CD14-positive monocyte (primary cell): ENCODE results near the gene ANKRD39. TPM values are rescaled to one million over a fixed set of nuclear protein-coding genes. Genes with fewer than 3 reads are reported as not detected.

Experiments used
- DNase-seq, 3 donors: peaks; one replicate each; pipeline ENCODE4 v3.0.0-alpha.2; 2011 to 2022
- H2AFZ ChIP-seq: 2 replicates; pipeline ENCODE4 v1.6.0; 2012; ENCODE audit warnings: mild to moderate bottlenecking, low read depth, low read length, inconsistent platforms; ENCODE audit not compliant: insufficient read depth, poor library complexity, severe bottlenecking
- H3K27ac ChIP-seq, 2 donors: 1 replicate in 1 of 2; 2 replicates in 1 of 2; pipeline ENCODE4 v1.5.1; 2012 to 2013; ENCODE audit warnings: low read length in 2 of 2, control low read depth in 1 of 2, inconsistent platforms in 1 of 2, low read depth in 1 of 2, mild to moderate bottlenecking in 1 of 2
- H3K27me3 ChIP-seq, 2 donors: one replicate each; pipeline versions ENCODE4 v1.6.0 to v1.6.1; 2011 to 2013; ENCODE audit warnings: low read length in 2 of 2; ENCODE audit not compliant: control insufficient read depth in 2 of 2, insufficient read depth in 2 of 2
- H3K36me3 ChIP-seq, 2 donors: replicated peaks in 1 of 2; 1 replicate in 1 of 2; 2 replicates in 1 of 2; pipeline versions ENCODE4 v1.5.1 to v1.6.1; 2012 to 2013; ENCODE audit warnings: low read length in 2 of 2, control low read depth in 1 of 2, inconsistent platforms in 1 of 2, mild to moderate bottlenecking in 1 of 2; ENCODE audit not compliant: insufficient read depth in 2 of 2, control insufficient read depth in 1 of 2
- H3K4me1 ChIP-seq, 2 donors: 1 replicate in 1 of 2; 2 replicates in 1 of 2; pipeline versions ENCODE4 v1.5.1 to v1.6.1; 2012 to 2013; ENCODE audit warnings: low read length in 2 of 2, control low read depth in 1 of 2, inconsistent platforms in 1 of 2, mild to moderate bottlenecking in 1 of 2, moderate library complexity in 1 of 2; ENCODE audit not compliant: insufficient read depth in 2 of 2, control insufficient read depth in 1 of 2
- H3K4me2 ChIP-seq: replicated peaks from 2 replicates; pipeline ENCODE3; 2012; ENCODE audit warnings: low read length, moderate library complexity, mild to moderate bottlenecking; ENCODE audit not compliant: poor library complexity, severe bottlenecking; ENCODE audit errors: extremely low read depth
- H3K4me3 ChIP-seq, 3 experiments: fragments of 200-600 bp in 1 of 3; sonication (generic) in 1 of 3; replicated peaks in 1 of 3; 1 replicate in 2 of 3; 2 replicates in 1 of 3; pipeline ENCODE4 v1.5.1; 2011 to 2013; ENCODE audit warnings: low read length in 3 of 3, mild to moderate bottlenecking in 3 of 3, control low read depth in 2 of 3, low read depth in 2 of 3, inconsistent platforms in 1 of 3, moderate library complexity in 1 of 3
- H3K79me2 ChIP-seq: 2 replicates; pipeline ENCODE4 v1.6.0; 2012; ENCODE audit warnings: mild to moderate bottlenecking, control low read depth, inconsistent platforms, low read length, moderate library complexity; ENCODE audit not compliant: insufficient read depth
- H3K9ac ChIP-seq: 2 replicates; pipeline ENCODE4 v1.6.0; 2017; ENCODE audit warnings: low read length, mild to moderate bottlenecking; ENCODE audit not compliant: insufficient read depth, poor library complexity, severe bottlenecking
- H3K9me3 ChIP-seq, 2 donors: replicated peaks in 1 of 2; 1 replicate in 1 of 2; 2 replicates in 1 of 2; pipeline versions ENCODE4 v1.5.1 to v1.6.1; 2012 to 2013; ENCODE audit warnings: low read length in 2 of 2, control low read depth in 1 of 2; ENCODE audit not compliant: control insufficient read depth in 1 of 2, insufficient read depth in 1 of 2
- H4K20me1 ChIP-seq: 2 replicates; pipeline ENCODE4 v1.6.0; 2012; ENCODE audit warnings: mild to moderate bottlenecking, low read length, control low read depth, moderate library complexity; ENCODE audit not compliant: insufficient read depth
- H3K27ac Mint-ChIP-seq, 7 donors: one replicate each; pipeline ENCODE4 v1.8.0; 2020; ENCODE audit warnings: mild to moderate bottlenecking in 7 of 7, mixed read lengths in 7 of 7, moderate library complexity in 6 of 7, inconsistent platforms in 2 of 7
- H3K27me3 Mint-ChIP-seq, 3 donors: one replicate each; pipeline ENCODE4 v1.8.0; 2021 to 2022; ENCODE audit warnings: low read depth in 3 of 3, mild to moderate bottlenecking in 3 of 3, mixed read lengths in 3 of 3, moderate library complexity in 3 of 3, inconsistent platforms in 1 of 3
- H3K36me3 Mint-ChIP-seq, 2 donors: one replicate each; pipeline ENCODE4 v1.8.0; 2020; ENCODE audit warnings: mixed read lengths in 2 of 2, inconsistent platforms in 1 of 2, mild to moderate bottlenecking in 1 of 2
- H3K4me1 Mint-ChIP-seq: one replicate; pipeline ENCODE4 v1.8.0; 2020; ENCODE audit warnings: mild to moderate bottlenecking, mixed read lengths
- H3K4me3 Mint-ChIP-seq, 2 donors: one replicate each; pipeline ENCODE4 v1.8.0; 2020; ENCODE audit warnings: mild to moderate bottlenecking in 2 of 2, mixed read lengths in 2 of 2, moderate library complexity in 1 of 2
- H3K9me3 Mint-ChIP-seq, 7 donors: one replicate each; pipeline ENCODE4 v1.8.0; 2020 to 2022; ENCODE audit warnings: mixed read lengths in 7 of 7, mild to moderate bottlenecking in 6 of 7, moderate library complexity in 6 of 7, inconsistent platforms in 2 of 7
- CTCF ChIP-seq: fragments of 200-600 bp; IDR thresholded peaks from one replicate; pipeline ENCODE4 v1.8.0; 2022; ENCODE audit warnings: antibody characterized with exemption, mild to moderate bottlenecking
- WGBS: methylation state at CpG from one replicate; pipeline ENCODE4 v1.1.5; 2013; ENCODE audit warnings: missing lambda C conversion rate; ENCODE audit not compliant: insufficient coverage; 5-methylcytosine and 5-hydroxymethylcytosine counted together
- intact Hi-C, 2 donors: fragments of 100-400 bp; cut with micrococcal nuclease; formaldehyde crosslinking; loops; one replicate each; pipeline versions ENCODE4 v1.15.0 to v1.15.1; 2023
- polyA plus RNA-seq, 3 donors: library from polyadenylated mRNA; depleted of rRNA in 1 of 3; unstranded in 2 of 3; stranded (reverse) in 1 of 3; fragments of 300-500 nt in 2 of 3; fragments of >200 nt in 1 of 3; fragmentation: Illumina TruSeq in 2 of 3; gene quantifications; 1 replicate in 2 of 3; 2 replicates in 1 of 3; pipeline ENCODE4 v1.2.3, GENCODE V29; 2012 to 2021

Gene ANKRD39
- polyA plus RNA-seq, 3 donors = 6.2 to 9.7 (median 9.0) TPM

GRCh38 chr2:96897491-96898134 is 39.8 kb upstream of the ANKRD39 start:
- intact Hi-C loops = no loop called here
- DNase-seq = no peak
- peaks cover 24 to 58% (median 28%) of the 10 kb centered on the region in 3 donors for H3K27me3 Mint-ChIP-seq
- no peaks in the 10 kb centered on the region for H3K4me1 ChIP-seq
- H3K4me2 ChIP-seq = no peak overlapping the region
- no peaks in the 10 kb centered on the region for H3K9me3 ChIP-seq
- H3K9ac ChIP-seq = no peak overlapping the region
- no peak overlapping the region for H2AFZ ChIP-seq
- H3K4me1 Mint-ChIP-seq = no peaks in the 10 kb centered on the region
- H3K79me2 ChIP-seq = no peaks in the 10 kb centered on the region
- no peak overlapping the region for H3K4me3 Mint-ChIP-seq
- no peaks in the 10 kb centered on the region for H3K36me3 ChIP-seq
- H4K20me1 ChIP-seq = no peaks in the 10 kb centered on the region
- H3K36me3 Mint-ChIP-seq = no peaks in the 10 kb centered on the region
- H3K27ac Mint-ChIP-seq = peak overlapping the region in 2 of 7 donors; percentile 17 to 55
- no peak for TF ChIP-seq CTCF
- 71% methylated on average over 10 of the region's 11 CpGs for WGBS
- H3K4me3 ChIP-seq = no peak overlapping the region
- peaks cover 0 to 36% of the 10 kb centered on the region in 2 donors for H3K27me3 ChIP-seq
- peaks cover 0 to 2% (median 0%) of the 10 kb centered on the region in 7 donors for H3K9me3 Mint-ChIP-seq
- H3K27ac ChIP-seq = no peak overlapping the region

- H3K4me3 Mint-ChIP-seq = peak overlapping the region in 1 of 2 donors; percentile 49
Measured at GRCh38 chr2:96895746-96896651, 38.2 kb upstream of the ANKRD39 start.

More at GRCh38 chr2:96895746-96896651, 38.2 kb upstream of the ANKRD39 start:
- H3K27me3 ChIP-seq = peaks cover 0 to 52% of the 10 kb centered on the region in 2 donors
- peaks cover 26 to 71% (median 35%) of the 10 kb centered on the region in 3 donors for H3K27me3 Mint-ChIP-seq
- no peak overlapping the region for H3K27ac ChIP-seq
- H3K36me3 Mint-ChIP-seq = no peaks in the 10 kb centered on the region
- no peak overlapping the region for H2AFZ ChIP-seq
- intact Hi-C loops = no loop called here
- no peak overlapping the region for H3K4me3 ChIP-seq
- no peaks in the 10 kb centered on the region for H4K20me1 ChIP-seq
- no peak overlapping the region for H3K4me2 ChIP-seq
- H3K9me3 Mint-ChIP-seq = peaks cover 0 to 2% (median 0%) of the 10 kb centered on the region in 7 donors
- 86% methylated on average over 10 of the region's 18 CpGs for WGBS
- no peaks in the 10 kb centered on the region for H3K79me2 ChIP-seq
- H3K9me3 ChIP-seq = no peaks in the 10 kb centered on the region
- no peaks in the 10 kb centered on the region for H3K4me1 Mint-ChIP-seq
- no peak for DNase-seq
- no peak for TF ChIP-seq CTCF
- no peaks in the 10 kb centered on the region for H3K4me1 ChIP-seq
- no peak overlapping the region for H3K27ac Mint-ChIP-seq
- H3K36me3 ChIP-seq = no peaks in the 10 kb centered on the region
- H3K9ac ChIP-seq = no peak overlapping the region
